NCI-H2196 (cell line): ENCODE measurements around the gene SNRNP25.

ENCODE experiments used
- DNase-seq: peaks from one replicate; lab custom pipeline; 2025; ENCODE audit not compliant: unreplicated experiment; lab: John Stamatoyannopoulos, UW

The SNRNP25 gene

DNA sequence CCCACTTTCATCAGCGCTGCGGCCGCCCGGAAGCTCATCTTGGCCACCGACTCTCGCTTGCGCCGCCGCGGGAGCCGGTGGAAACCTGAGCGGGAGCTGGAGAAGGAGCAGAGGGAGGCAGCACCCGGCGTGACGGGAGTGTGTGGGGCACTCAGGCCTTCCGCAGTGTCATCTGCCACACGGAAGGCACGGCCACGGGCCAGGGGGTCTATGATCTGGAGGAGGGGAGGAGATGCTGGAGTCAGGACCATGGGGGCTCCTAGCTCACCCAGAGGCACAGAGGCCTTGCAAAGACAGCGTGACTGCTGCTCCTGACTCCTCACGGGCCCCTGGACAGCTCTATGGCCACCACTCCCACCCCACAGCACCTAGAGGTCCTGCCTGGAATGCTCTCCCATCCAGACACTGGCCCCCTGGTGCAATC, 9.4 kb downstream of the SNRNP25 start:
- DNase-seq, result no peak

DNA sequence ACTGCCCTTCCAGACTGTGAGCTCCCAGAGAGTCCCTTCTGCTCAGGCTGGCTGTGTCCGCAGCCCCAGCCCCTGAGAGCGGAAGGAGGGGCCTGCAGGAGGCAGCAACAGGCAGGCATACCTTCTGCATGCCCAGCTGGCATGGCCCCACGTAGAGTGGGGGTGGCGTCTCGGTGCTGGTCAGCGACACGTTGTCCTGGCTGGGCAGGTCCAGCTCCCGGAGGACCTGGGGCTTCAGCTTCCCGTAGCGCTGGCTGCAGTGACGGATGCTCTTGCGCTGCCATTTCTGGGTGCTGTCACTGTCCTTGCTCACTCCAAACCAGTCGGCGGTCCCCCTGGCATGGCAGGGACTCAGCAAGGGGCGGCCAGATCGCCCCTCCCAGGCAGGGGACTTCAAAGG, 9.8 kb downstream of the SNRNP25 start:
- no peak for DNase-seq

DNA sequence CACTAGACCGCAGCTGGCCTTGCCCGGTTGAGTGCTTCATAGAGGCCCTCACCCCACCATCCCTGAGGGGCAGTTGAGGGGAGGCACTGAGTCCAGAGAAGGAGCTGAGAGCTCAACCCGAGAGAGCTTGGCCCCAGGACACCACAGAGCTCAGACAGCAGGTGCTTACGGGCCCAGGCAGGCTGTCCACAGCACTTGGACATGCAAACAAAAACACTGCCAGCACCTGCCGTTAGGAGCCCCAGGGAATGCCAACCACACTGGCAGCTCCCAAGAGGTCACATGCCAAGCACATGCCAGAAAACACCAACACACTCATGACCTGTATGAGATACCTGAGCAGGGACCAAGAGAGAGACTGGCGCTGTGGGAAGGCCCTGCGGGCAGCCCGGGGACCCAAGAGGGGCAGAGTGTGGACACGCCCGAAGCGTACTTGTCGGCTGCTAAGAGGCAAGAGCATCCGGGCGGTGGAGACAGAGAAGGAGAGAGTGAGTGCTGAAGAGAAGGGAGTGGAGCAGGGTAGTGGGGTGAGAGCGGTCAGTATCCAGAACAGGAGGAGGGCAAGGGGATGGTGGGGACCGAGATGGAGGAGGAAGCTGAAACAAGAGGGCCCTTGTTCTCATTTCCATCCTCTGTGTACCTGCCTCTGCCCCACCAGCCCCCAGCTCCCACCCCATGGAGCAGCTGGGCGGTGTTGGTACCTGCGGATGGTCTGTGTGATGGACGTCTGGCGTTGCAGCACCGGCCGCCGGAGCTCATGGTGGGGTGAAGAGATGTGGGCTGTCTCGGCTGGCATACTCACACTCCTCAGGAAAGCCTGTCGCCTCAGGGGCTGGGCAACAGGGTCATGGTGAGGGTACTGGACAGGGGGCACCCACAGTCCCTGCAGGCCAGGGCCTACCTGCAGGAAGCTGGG, 10.6 kb downstream of the SNRNP25 start:
- peak; percentile 87 for DNase-seq

DNA sequence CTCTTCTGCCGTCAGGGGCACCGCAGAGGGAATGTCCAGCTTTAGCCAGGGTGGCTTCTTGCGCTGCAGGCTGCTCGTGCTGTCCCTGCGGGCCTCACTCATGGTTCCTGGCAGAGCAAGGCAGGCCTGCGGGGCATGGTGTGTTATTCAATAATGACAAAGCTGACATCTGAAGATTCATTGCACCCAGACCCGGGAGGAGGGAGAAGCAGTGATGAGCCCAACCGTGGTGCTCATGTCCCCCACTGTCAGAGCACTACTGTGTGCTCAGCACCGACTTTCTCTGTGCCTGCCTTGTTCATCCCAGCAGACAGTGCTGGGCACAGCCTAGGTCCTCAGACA, 11.3 kb downstream of the SNRNP25 start:
- no peak for DNase-seq

DNA sequence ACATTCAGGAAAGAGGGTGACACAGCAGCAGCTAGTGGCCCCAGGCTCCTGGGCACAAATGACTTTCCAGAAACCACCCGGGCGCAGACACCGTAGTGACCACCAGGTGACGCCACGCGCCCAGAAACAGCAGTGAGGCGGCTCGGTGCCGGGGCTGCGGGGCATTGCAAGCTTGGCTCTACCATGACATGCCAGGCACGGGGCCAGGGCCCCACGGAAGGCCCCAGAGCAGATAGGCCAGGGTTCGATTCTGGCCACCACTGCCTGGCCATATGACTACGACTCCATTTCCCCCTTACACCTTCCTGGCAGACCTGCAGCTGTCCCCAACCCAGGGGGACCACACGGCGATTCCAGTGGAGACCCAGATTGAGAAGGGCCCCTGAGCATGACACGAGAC, 12.1 kb downstream of the SNRNP25 start:
- DNase-seq, result peak; percentile 85

DNA sequence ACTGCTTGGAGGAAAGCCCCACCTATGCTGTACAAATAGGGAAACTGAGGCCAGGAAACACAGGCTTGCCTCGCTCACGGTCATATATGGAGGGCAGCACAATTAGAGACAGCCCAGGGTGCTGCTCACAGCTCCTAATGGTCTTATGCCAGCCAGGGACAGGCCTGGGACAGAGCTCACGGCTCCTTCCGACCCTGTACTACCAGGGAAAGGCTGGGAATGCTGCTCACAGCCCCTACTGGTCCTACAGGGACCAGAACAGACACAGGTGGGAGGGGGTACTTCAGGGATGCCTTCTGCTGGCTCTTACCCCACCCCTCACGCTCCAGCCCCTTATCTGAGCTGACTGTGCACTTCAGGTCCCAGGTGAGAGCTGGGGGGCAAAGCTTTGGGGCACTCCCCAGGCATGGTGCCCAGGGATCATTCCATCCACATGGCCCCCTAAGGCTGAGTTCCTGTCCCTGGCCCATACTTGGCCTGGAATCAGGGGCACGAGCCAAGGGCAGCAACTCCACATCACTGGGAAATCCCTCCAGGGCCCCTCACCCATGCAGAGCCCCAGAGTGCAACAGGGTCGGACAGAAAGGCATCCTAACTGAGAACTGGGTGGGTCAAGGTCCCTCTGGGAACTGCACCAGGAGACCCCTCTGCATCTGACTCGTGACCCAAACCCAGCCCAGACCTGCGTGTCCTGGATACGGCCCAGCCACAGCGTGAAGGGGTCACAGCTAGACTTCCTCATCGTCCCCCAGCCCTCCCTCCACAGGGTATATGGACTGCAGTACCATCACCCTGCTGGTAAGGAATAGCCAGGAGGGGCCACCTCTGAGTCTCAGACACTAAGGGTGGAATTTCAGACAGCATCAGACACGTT, 12.9 kb downstream of the SNRNP25 start:
- no peak for DNase-seq

DNA sequence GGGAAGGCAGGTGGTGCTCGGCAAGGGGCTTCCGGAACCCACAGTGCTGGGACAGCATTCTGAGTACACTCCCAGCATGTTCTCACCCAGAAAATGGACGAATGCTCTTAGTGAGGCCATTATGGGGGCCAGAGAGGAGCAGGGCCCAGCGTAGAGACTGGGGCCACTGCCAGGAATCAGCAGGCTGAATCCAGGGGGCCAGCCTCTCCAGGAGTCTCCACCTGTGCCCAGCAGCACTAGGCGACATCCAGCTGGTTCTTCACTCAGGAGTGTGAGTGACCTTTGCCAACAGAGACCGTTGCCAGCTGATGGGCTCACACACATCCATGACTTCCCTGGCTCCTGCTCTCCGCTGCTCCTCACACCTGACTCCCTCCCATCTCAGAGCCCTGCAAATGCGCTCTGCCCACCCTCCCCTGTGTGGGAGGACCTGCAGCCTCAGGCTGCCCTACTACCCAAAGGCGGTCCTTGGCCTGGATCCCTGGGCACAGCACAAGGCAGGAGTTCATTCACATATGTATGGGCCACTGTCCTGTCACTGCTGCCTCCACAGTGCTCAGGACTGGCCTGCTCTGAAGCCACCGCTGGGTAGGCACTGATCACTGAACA, 13.7 kb downstream of the SNRNP25 start:
- DNase-seq, result peak; percentile 72

DNA sequence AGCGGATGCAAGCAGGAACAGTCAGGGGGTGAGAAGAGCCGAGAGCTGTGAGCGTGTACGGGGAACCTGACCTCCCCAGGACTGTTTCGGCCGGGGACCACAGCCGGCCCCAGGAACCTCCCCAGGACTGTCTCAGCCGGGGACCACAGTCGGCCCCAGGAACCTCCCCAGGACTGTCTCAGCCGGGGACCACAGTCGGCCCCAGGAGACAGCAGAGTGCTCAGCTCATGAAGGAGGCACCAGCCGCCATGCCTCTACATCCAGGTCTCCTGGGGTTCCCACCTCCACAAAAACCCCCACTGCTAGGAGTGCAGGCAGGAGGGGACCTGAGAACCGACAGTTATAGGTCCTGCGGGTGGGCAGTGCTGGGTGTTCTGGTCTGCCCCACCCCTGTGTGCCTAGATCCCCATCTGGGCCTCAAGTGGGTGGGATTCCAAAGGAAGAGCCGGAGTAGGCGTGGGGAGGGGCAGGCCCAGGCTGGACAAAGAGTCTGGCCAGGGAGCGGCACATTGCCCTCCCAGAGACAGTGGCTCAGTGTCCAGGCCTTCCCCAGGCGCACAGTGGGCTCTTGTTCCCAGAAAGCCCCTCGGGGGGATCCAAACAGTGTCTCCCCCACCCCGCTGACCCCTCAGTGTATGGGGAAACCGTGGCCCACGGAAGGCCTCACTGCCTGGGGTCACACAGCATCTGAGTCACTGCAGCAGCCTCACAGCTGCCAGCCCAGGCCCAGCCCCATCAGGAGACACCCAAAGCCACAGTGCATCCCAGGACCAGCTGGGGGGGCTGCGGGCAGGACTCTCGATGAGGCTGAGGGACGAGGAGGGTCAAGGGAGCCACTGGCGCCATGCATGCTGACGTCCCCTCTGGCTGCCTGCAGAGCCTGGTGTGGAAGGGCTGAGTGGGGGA, 14.5 kb downstream of the SNRNP25 start:
- DNase-seq, result no peak

DNA sequence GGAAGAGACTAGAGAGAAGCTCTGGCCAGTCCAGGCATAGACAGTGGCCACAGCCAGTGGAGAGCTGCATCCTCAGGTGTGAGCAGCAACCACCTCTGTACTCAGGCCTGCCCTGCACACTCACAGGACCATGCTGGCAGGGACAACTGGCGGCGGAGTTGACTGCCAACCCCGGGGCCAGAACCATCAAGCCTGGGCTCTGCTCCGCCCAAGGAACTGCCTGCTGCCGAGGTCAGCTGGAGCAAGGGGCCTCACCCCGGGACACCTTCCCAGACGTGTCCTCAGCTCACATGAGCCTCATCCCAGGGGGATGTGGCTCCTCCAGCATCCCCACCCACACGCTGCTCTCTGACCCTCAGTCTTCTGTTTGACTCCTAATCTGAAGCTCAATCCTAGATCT, 15.6 kb downstream of the SNRNP25 start:
- no peak for DNase-seq

DNA sequence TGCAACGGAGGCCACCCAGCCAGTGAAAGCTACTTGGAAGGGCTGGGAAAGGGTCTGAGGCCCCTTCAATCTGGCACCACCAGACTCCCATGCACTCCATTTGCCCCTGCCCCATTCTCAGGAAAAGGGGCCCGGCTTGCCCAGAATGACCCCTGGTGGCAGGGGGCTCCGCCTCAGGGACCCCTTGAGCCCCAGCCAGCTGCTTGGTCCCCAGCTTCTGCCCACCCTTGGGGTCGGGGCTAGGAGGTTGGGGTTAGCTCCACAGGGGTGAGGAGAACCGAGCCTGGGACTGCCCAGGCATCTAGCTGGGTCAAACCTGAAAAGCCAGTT, 17.5 kb downstream of the SNRNP25 start:
- DNase-seq, result no peak

DNA sequence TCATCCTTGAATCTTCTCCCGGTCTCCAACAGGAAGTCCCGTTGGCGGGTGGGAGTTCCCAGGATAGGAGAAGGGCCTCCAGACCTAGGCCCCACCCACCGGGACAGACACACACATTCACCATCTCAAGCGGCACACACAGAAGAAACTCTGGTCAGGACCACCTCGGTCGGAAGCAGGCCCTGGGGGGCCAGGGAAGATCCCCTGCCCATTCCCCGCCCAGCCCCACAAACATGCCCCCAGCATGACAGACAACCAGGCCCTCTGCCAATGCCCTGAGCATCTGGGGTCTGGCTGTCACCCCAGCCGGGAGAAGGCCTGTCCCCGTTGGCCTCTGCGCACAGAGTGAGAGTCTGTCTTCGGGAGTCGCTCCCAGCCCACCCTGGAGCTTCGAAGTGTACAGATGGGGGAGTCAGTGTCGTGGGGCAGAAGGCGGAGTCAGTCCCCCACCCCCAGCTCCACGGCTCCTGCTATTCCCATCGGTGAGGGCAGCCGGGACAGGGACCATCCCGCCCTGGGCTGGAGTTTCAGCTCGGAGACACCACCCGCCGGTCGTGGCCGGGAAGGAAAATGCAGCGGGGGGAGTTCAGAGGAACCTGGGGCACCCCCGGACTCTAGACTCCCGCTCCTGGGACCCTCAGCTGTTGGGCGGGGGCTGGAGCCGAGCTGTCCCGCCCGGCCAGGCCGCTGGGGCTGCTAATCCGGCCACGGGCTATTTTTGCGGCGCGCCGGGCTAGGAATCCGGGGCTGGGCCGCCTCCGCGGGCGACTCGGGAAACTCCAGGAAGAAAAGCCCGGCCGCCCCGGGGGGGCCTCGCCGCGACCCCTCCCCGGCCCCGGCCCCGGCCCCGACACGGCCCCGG, 18.1 kb downstream of the SNRNP25 start:
- peak; percentile 38 for DNase-seq

DNA sequence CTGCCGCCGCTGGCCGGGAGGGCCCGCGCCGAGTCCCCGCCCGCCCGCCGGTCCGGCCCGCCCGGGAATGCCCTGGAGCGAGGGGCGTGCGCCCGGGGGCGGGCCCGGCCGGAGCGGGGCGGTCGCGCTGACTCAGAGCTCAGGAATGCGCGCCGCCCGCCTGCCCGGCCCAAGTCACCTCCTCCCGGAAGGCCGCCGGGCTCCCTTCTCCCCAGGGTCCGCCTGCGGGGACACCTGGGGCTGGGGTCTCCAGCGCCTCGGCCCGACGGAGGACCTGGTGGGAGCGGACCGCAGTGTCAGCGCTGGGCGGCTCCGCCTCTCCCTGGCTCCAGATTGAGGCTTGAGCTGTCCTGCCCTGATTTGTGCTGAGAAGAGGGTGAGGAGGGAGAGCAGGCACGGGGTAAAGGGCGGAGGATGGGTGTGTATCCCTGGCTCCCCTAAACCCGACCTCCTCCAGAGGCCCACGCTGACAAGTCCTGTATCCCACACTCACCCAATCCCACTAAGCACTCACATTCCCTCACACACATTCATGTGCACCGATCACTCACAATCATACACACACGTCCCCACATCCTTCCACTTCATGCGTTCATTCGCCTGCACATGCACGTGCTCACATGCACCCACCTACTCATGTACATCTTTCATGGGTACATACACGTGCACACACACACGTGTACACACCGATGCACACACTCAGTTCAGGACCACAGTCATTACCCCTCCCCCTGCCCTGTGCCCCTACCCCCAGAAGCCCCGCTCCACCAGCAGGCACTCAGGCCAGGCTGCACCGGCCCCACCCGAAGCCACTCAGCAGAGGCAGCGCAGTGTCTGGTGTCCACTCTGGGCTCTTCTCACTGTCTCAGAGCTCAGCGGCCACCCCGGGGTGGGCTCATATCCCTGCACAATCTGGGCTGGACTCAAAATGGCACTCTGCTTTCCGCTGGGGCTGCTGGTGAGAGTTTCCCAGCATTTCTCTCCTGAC, 19.2 kb downstream of the SNRNP25 start, which contains the start of gene RHBDF1:
RHBDF1 (minus strand) TSS at position 71 of the 988 bp plus-strand sequence. CDS start 7,616 bp downstream, outside the sequence.
- DNase-seq, result no peak

DNA sequence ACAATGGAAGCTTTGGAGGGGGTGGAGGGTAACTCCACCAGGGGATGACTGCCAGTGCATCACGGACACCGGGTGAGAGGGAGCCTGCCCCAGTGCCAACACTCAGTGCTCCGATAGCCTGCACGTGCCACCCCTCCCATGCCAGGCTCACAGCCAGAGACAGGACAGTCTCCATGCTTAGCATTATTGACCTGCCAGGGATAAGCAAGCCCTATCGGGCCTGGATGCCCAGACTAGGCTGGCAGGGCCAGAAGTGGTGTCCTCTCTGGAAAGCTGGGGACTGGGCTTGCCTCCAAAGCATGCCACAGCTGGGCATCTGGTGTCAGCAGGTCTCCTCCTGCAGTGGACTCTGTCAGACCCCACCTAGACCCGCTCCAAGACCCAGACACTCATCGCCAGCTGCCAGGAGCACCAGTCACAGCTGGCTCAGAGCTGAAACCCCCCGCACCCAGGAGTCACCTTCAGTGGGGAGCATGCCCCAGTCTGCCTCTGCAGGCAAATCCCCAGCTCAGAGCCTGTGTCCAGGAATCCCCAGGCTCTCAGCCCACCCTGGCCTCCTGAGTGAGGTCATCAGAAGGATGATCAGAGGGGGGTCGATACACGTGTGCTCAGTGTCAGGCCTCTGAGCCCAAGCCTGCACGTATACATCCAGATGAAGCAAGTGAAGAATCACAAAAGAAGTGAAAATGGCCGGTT, 20.6 kb downstream of the SNRNP25 start:
- DNase-seq, result no peak

DNA sequence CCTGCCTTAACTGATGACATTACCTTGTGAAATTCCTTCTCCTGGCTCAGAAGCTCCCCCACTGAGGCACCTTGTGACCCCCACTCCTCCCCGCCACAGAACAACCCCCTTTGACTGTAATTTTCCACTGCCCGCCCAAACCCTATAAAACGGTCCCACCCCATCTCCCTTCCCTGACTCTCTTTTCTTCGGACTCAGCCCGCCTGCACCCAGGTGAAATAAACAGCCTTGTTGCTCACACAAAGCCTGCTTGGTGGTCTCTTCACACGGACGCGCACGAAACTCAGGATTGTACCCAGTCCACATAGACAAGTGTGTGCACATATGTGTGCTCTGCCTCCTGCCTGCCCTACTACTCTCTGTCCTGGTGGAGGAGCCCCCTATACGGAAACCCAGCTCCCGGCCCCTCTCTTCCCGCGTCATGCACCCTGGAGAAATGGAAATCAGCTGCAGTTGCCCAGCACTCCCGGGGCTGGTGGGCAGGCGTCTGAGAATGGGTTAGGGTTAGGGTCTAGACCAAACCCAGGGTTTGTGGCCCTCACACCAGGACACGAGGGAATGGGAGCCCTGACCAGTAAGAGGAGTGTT, 21.2 kb downstream of the SNRNP25 start:
- no peak for DNase-seq

DNA sequence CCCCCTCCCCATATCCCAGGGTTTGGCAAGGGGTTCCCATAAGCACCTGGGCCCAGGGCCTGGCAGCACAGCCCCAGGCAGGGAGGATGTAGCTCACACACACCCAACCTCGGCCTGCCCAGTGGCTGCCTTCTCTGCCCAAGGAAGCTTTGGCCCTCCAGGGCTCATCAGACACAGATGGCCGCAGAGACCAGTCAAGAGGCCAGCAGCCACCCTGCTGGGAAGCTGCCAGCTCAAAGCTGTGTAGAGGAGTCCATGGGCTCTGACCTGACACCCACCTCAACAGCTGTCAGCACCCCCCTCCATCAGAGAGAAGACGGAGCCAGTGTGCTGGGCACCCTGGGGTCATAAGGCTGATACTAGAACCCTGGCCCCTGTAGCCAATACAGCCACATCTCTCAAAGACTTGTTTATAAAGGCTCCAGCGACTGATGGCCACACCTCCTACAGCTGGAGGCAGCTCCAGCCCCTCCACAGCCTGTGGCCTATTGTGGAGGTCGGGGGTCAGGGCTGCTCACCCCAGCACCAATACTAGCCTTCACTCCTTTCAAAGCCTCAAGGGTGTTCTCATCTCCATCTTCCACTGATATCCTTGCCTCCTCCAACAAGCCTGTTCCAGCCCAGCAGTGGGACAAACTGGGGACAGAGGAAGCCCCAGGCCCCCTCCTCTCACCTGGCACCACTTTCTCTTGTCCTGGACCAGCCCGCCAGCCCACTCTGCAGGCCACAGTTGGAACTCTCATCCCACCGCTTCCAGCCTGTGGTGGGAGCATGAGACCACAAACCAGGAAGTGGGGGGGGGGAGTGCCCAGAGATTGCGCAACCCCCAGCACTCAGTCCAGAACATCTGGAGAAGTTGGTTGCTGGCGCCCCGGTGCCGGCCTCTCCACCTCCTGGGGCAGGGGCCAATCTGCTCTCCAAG, 22.2 kb downstream of the SNRNP25 start:
- no peak for DNase-seq

DNA sequence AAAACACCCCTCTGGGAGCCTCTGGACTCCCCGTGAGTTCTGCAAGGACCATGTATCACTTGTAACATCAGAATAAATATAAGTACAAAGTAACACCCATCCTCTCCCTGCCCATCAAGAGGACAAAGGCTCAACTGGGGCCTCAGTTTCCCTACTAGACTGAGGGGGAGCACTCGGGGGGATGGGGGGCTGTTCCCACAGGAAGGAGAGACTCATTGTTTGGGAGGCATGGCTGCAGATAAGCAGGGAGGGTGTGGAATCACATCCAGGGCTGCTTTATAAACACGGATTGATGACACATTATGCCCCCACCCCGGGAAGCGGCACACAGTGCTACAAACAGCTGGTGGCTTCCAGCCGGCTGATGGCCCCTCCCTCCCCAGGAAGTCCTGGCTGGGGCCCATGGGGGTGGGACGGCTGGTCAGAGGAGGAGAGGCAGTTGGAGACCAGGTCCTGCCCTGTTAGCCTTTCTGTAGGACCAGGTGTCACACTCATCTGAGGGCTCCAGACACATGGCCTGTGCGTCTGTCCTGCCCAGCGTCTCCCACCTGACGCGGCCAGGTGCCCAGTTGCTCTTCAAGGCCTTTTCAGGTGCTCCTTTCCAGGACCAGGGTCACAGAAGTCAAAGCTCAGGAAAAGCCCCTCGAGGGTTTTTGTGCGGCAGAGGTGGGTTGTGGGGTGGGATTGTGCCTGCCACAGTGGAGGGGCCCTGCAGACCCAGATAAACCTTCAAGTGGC, 23.1 kb downstream of the SNRNP25 start:
- peak; percentile 57 for DNase-seq
